Lung (tissue), 12 donors: ENCODE results near the gene SGSM2. TPM values are rescaled to one million over a fixed set of nuclear protein-coding genes. Genes with fewer than 3 reads are reported as not detected.

Source experiments
- ATAC-seq: fragments of 200-7000 bp; cut with Tn5 transposase; one replicate; pipeline ENCODE4 v1.9.1; 2020; ENCODE audit warnings: moderate number of reproducible peaks; ENCODE audit not compliant: insufficient read depth, low FRiP score
- DNase-seq, 3 donors: peaks; one replicate each; pipeline ENCODE4 v3.0.0-alpha.2; 2013 to 2017
- H3K27ac ChIP-seq, 2 donors: one replicate each; pipeline ENCODE4 v1.5.1; 2013; ENCODE audit warnings: mild to moderate bottlenecking in 2 of 2, moderate library complexity in 2 of 2, control low read depth in 1 of 2, inconsistent platforms in 1 of 2, low read depth in 1 of 2, low read length in 1 of 2
- H3K27me3 ChIP-seq, 3 donors: one replicate each; pipeline ENCODE4 v1.5.1; 2013; ENCODE audit warnings: low read length in 2 of 3; ENCODE audit not compliant: control insufficient read depth in 3 of 3, insufficient read depth in 3 of 3
- H3K36me3 ChIP-seq, 4 donors: one replicate each; pipeline ENCODE4 v1.5.1; 2013; ENCODE audit warnings: low read length in 4 of 4, mild to moderate bottlenecking in 1 of 4, moderate library complexity in 1 of 4; ENCODE audit not compliant: control insufficient read depth in 4 of 4, insufficient read depth in 4 of 4
- H3K4me1 ChIP-seq, 5 donors: one replicate each; pipeline ENCODE4 v1.5.1; 2013; ENCODE audit warnings: low read length in 5 of 5, mild to moderate bottlenecking in 2 of 5, moderate library complexity in 1 of 5; ENCODE audit not compliant: control insufficient read depth in 5 of 5, insufficient read depth in 5 of 5
- H3K4me3 ChIP-seq: one replicate; pipeline ENCODE4 v1.5.1; 2013; ENCODE audit warnings: mild to moderate bottlenecking, control low read depth, moderate library complexity
- H3K9ac ChIP-seq, 2 donors: one replicate each; pipeline ENCODE4 v1.5.1; 2013; ENCODE audit warnings: low read length in 2 of 2, control low read depth in 1 of 2; ENCODE audit not compliant: insufficient read depth in 1 of 2
- H3K9me3 ChIP-seq, 4 donors: one replicate each; pipeline ENCODE4 v1.5.1; 2013; ENCODE audit warnings: low read length in 3 of 4, mild to moderate bottlenecking in 1 of 4, moderate library complexity in 1 of 4; ENCODE audit not compliant: control insufficient read depth in 4 of 4, insufficient read depth in 3 of 4
- WGBS, 2 donors: extraction: QIAGEN DNeasy Blood & Tissue Kit; methylation state at CpG; one replicate each; pipeline ENCODE4 v1.1.7; 2013; 5-methylcytosine and 5-hydroxymethylcytosine counted together
- polyA plus RNA-seq, 2 donors: library from polyadenylated mRNA; stranded (reverse); fragments of 200-250 nt; gene quantifications; one replicate each; pipeline ENCODE4 v1.2.1, GENCODE V29; 2013
- total RNA-seq, 2 donors: library from RNA; depleted of rRNA in 1 of 2; stranded (reverse); fragments of >200 nt in 1 of 2; gene quantifications; one replicate each; pipeline ENCODE4 v1.2.1, GENCODE V29; 2014 to 2021
- TF ChIP-seq, protein P1 (sequence below): IDR thresholded peaks from 2 replicates; pipeline ENCODE4 v1.5.1; 2012; ENCODE audit warnings: mild to moderate bottlenecking; ENCODE audit errors: control extremely low read depth, extremely low read depth
- donor health status: control.
- donor health status: control.
- donor health status: Bipolar disorder and iron deficiency.
- donor health status: healthy.
- donor health status: DM: yes; HTN: yes; CAD: no.

The SGSM2 gene
- total and polyA plus RNA-seq, 4 donors = 33.1 to 60.8 (median 52.4) TPM

DNA sequence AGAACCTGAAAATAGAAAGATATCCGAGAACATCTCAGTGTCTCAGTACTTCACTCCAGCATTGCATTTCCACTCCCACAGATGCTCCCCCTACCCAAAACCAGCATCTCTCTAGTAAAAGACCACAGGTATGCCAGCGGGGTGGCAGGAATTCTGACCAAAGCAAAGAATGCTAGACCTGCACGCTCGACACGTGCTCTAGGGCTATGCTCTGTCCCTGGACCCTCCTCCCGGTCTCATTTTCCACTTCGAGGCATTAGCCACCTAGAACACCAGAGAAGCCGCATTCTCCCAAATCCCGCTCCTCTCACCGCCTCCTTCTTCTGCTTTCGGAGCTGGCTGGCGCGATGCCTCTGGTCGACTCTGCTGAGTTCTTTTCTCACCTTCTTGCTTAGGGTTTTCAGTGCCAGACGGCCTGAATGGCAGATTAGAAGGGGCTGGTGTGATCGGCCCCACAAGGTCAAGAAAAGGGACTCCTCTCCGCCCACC is 1.5 kb upstream of the SGSM2 start:
- Histone ChIP-seq H3K9me3 (no peaks in the 10 kb centered on the region), H3K4me1 (peaks cover 3 to 14% (median 6%) of the 10 kb centered on the region in 5 donors), H3K27me3 (no peaks in the 10 kb centered on the region), H3K36me3 (peaks cover 10 to 38% (median 29%) of the 10 kb centered on the region in 4 donors), H3K27ac (peak overlapping the region; percentile 0 to 77), H3K4me3 (peak overlapping the region; percentile 84), H3K9ac (peak overlapping the region; percentile 36 to 69)
- DNase-seq (no peak), ATAC-seq (no peak)
- WGBS, 2 donors = 3 to 4% methylated on average over 17 of the region's 17 CpGs
- TF ChIP-seq, protein P1, sequence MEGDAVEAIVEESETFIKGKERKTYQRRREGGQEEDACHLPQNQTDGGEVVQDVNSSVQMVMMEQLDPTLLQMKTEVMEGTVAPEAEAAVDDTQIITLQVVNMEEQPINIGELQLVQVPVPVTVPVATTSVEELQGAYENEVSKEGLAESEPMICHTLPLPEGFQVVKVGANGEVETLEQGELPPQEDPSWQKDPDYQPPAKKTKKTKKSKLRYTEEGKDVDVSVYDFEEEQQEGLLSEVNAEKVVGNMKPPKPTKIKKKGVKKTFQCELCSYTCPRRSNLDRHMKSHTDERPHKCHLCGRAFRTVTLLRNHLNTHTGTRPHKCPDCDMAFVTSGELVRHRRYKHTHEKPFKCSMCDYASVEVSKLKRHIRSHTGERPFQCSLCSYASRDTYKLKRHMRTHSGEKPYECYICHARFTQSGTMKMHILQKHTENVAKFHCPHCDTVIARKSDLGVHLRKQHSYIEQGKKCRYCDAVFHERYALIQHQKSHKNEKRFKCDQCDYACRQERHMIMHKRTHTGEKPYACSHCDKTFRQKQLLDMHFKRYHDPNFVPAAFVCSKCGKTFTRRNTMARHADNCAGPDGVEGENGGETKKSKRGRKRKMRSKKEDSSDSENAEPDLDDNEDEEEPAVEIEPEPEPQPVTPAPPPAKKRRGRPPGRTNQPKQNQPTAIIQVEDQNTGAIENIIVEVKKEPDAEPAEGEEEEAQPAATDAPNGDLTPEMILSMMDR = no peak

DNA sequence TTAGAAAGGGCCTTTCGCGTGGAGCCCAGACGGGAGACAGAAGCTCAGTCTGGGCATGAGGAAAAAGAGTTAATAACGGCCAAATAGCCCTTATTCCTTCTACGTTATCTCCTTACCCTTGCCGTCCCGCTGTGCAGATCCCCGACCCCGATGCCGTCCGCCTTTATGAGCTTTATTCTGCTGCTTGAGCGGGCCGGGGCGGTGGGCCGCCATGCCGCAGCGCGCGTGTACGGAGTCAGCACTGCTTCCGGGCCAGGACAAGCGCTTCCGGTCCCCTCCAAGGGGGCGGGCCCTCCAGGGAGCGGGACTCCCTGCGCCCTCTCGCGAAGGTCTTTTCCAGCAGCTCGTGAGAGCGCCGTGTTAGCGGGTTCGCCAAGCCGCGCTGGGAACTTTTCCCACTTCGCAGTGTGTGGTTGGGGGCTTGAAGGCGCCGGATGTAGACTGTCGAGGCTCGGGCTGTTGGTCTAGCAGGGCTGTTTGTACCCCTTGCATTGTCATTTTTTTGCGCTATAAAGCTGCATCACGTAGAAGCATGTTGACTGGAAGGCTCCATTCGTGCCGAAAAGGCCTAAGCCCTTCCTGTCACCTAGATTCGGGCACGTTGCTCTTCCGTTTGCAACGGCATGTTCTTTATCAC is 968 bp upstream of the SGSM2 start, which contains the start of gene TSR1:
Gene TSR1 (minus strand): TSS at position 243 of the 637 bp plus-strand sequence. CDS start 30 bp downstream, at position 213.
- 1% methylated on average over 48 of the region's 48 CpGs for WGBS, 2 donors
- Histone ChIP-seq H3K9me3 (no peaks in the 10 kb centered on the region), H3K27ac (peak within 1 kb of the TSS; percentile 77 to 93), H3K4me1 (peaks cover 3 to 14% (median 6%) of the 10 kb centered on the region in 5 donors), H3K36me3 (peaks cover 6 to 34% (median 25%) of the 10 kb centered on the region in 4 donors), H3K27me3 (no peaks in the 10 kb centered on the region), H3K9ac (peak within 1 kb of the TSS; percentile 51 to 69), H3K4me3 (peak within 1 kb of the TSS; percentile 84)
- TF ChIP-seq, protein P1 = no peak
- ATAC-seq (peak; percentile 93), DNase-seq (peak; percentile 94 to 96 (median 94))

DNA sequence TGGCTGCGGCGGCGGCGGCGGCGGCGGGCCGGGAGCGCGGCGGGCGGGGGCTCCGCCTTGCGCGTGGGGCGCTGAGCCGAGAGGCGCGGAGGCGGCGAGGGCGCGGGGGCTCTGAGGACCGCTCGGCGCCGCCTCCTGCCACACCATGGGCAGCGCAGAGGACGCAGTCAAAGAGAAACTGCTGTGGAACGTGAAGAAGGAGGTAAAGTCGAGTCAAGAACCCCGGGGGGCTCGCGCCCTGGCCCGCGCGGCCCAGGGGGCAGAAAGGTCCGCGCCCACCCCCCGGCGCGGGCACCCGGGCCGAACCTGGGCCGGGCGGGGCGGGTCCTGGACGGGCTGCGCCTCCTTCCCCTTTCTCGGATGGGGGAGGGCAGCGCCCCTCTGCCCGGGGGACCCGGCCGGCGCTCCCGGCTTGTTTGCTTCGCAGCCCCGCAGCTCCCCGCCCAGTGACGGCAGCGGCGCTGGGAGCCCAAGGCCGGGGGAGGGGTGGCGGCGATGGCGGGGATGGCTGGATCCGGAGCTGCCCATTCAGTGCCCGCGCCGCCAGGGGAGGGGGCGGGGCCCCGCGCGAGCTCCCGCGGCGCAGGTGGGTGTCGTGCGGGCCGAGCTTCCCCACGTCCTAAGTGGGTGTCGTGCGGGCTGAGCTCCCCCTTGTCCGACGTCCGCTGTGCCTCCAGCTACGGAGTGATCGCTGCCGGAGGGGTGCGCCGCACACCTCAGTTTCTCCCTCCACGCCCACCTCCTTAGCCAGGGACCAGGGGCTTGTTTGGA is 428 bp downstream of the SGSM2 start:
- Histone ChIP-seq H3K4me3 (peak overlapping the region; percentile 74), H3K9ac (peak overlapping the region in 1 of 2 donors; percentile 74), H3K27ac (peak overlapping the region; percentile 77 to 87), H3K27me3 (no peaks in the 10 kb centered on the region), H3K9me3 (no peaks in the 10 kb centered on the region), H3K4me1 (peaks cover 3 to 14% (median 6%) of the 10 kb centered on the region in 5 donors), H3K36me3 (peaks cover 4 to 28% (median 15%) of the 10 kb centered on the region in 4 donors)
- TF ChIP-seq, protein P1 = no peak
- DNase-seq (peak; percentile 51 to 67 (median 58)), ATAC-seq (peak; percentile 29)
- 0 to 1% methylated on average over 51 to 92 of the region's 92 CpGs for WGBS, 2 donors
